Thyroid gland (tissue), 4 donors: ENCODE data around the gene DVL1.

Experiments used
- CTCF ChIP-seq, 6 experiments: fragments of 200-600 bp in 3 of 6; fragments of 450-650 bp in 3 of 6; sonication (generic) in 3 of 6; IDR thresholded peaks; one replicate each; pipeline ENCODE4 v1.5.1; 2016 to 2019; ENCODE audit warnings: antibody characterized with exemption in 6 of 6, mild to moderate bottlenecking in 2 of 6, inconsistent platforms in 1 of 6, moderate library complexity in 1 of 6
- POLR2A ChIP-seq, 2 donors: fragments of 450-650 bp; IDR thresholded peaks; one replicate each; pipeline ENCODE4 v1.6.1; 2017; ENCODE audit warnings: antibody characterized with exemption in 2 of 2, mild to moderate bottlenecking in 2 of 2, moderate library complexity in 1 of 2

- TF ChIP-seq CTCF (IDR thresholded peaks at IDR 0.05): no peak
- no peak for TF ChIP-seq POLR2A (IDR thresholded peaks at IDR 0.05)
Measured at GRCh38 chr1:1390675-1391074, 41.5 kb upstream of the DVL1 start.
